Calu3 (cell line): ENCODE data around the gene LRP10. TPM values are rescaled to one million over a fixed set of nuclear protein-coding genes. Genes with fewer than 3 reads are reported as not detected.

Source experiments
- BruUV-seq: library from RNA; stranded (reverse); fragments of 400-500 nt; replicated peaks from 2 replicates; lab custom pipeline; 2021; lab: Mats Ljungman, UMichigan
- CTCF ChIA-PET: fragments of 300-600 bp; sonication (Branson Sonifier 250); formaldehyde crosslinking; loops from one replicate; lab custom pipeline; 2022; ENCODE audit warnings: antibody characterized with exemption; lab: Charles Lee
- DNase-seq: peaks from one replicate; pipeline ENCODE4 v3.0.0; 2022
- H3K27ac Mint-ChIP-seq: one replicate; pipeline ENCODE4 v1.8.0; 2022; ENCODE audit warnings: mixed read lengths; ENCODE audit not compliant: unreplicated experiment
- H3K27me3 Mint-ChIP-seq: one replicate; pipeline ENCODE4 v1.8.0; 2022; ENCODE audit warnings: mixed read lengths; ENCODE audit not compliant: unreplicated experiment
- H3K36me3 Mint-ChIP-seq: one replicate; pipeline ENCODE4 v1.8.0; 2022; ENCODE audit warnings: mild to moderate bottlenecking, moderate library complexity, mixed read lengths; ENCODE audit not compliant: insufficient read depth, unreplicated experiment
- H3K4me1 Mint-ChIP-seq: one replicate; pipeline ENCODE4 v1.8.0; 2022; ENCODE audit warnings: mild to moderate bottlenecking, low read depth, mixed read lengths; ENCODE audit not compliant: unreplicated experiment
- H3K4me3 Mint-ChIP-seq: one replicate; pipeline ENCODE4 v1.8.0; 2022; ENCODE audit warnings: mild to moderate bottlenecking, low read depth, moderate library complexity, mixed read lengths; ENCODE audit not compliant: unreplicated experiment
- H3K9me3 Mint-ChIP-seq: one replicate; pipeline ENCODE4 v1.8.0; 2022; ENCODE audit warnings: low read depth, mixed read lengths; ENCODE audit not compliant: unreplicated experiment
- CTCF ChIP-seq: fragments of 200-600 bp; IDR thresholded peaks from one replicate; pipeline ENCODE4 v1.8.0; 2022; ENCODE audit warnings: antibody characterized with exemption; ENCODE audit not compliant: unreplicated experiment
- intact Hi-C: fragments of 100-400 bp; cut with micrococcal nuclease; formaldehyde crosslinking; loops from one replicate; pipeline ENCODE4 v1.10.0; 2022; ENCODE audit not compliant: unreplicated experiment
- total RNA-seq: library from RNA; stranded (reverse); gene quantifications from 2 replicates; pipeline ENCODE4 v1.2.3, GENCODE V29; 2022

Gene LRP10
- total RNA-seq, 1 experiment from 2014 or later: 112 TPM

DNA sequence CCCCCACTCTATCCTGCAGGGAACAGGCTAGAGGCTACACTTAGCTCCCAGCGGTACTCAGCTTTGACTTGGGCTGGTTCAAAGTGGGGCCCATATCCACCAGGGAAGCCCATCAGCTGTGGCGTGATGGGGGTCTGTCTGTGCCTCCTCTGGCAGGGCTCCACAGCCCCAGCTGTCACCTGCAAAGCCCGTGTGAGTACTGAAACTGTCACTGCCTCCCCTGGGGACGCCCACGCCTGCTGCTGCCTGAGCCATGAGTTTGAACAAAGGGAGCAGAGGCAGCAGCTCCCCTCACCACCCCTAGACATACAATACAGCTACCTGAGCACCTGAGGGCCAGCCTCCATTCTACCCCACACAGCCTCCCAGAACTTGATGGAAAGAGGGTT is 16.4 kb downstream of the LRP10 start:
- peaks cover 24% of the 10 kb centered on the region for H3K4me1 Mint-ChIP-seq
- no peak for TF ChIP-seq CTCF
- intact Hi-C loops: no loop called here
- H3K27ac Mint-ChIP-seq: peak overlapping the region; percentile 80
- H3K4me3 Mint-ChIP-seq: peak overlapping the region; percentile 84
- no peak for DNase-seq
- H3K27me3 Mint-ChIP-seq: no peaks in the 10 kb centered on the region
- peaks cover 28% of the 10 kb centered on the region for H3K36me3 Mint-ChIP-seq
- no peaks in the 10 kb centered on the region for H3K9me3 Mint-ChIP-seq
- BruUV-seq: no TSS peak
- CTCF ChIA-PET: interaction anchor here (0.8 to 1.2 kb wide), 2 partner anchors 17 to 62 kb away, joined by 3 to 6 read pairs; no protein-coding TSS in a partner anchor

GRCh38 chr14:22888662-22889061 is 17.1 kb downstream of the LRP10 start:
- no TSS peak for BruUV-seq
- CTCF ChIA-PET: interaction anchor here (0.7 to 1.2 kb wide), 5 partner anchors 18 to 328 kb away, joined by 3 to 6 read pairs (median 4); no protein-coding TSS in a partner anchor
- Mint-ChIP-seq H3K9me3 (no peaks in the 10 kb centered on the region), H3K36me3 (peaks cover 21% of the 10 kb centered on the region), H3K4me3 (peak overlapping the region; percentile 84), H3K4me1 (peaks cover 17% of the 10 kb centered on the region), H3K27me3 (no peaks in the 10 kb centered on the region), H3K27ac (no peak overlapping the region)
- no peak for TF ChIP-seq CTCF
- DNase-seq: no peak
- intact Hi-C loops: no loop called here

GRCh38 chr14:22890416-22890815 is 18.9 kb downstream of the LRP10 start:
- Mint-ChIP-seq H3K4me1 (peaks cover 10% of the 10 kb centered on the region), H3K27ac (no peak overlapping the region), H3K9me3 (no peaks in the 10 kb centered on the region), H3K27me3 (no peaks in the 10 kb centered on the region), H3K36me3 (peaks cover 16% of the 10 kb centered on the region), H3K4me3 (no peak overlapping the region)
- intact Hi-C loops: no loop called here
- TF ChIP-seq CTCF: no peak
- no peak for DNase-seq
- CTCF ChIA-PET: no interaction called here
- no TSS peak for BruUV-seq

- H3K9me3 Mint-ChIP-seq: no peaks in the 10 kb centered on the region
- BruUV-seq: no TSS peak
- no peak for TF ChIP-seq CTCF
- no peaks in the 10 kb centered on the region for H3K27me3 Mint-ChIP-seq
- intact Hi-C loops: no loop called here
- H3K36me3 Mint-ChIP-seq: peaks cover 2% of the 10 kb centered on the region
- H3K4me3 Mint-ChIP-seq: no peak overlapping the region
- no peak for DNase-seq
- CTCF ChIA-PET: interaction anchor here (0.6 kb wide), 1 partner anchor 19 kb away, joined by 3 read pairs; no protein-coding TSS in a partner anchor
- H3K4me1 Mint-ChIP-seq: peaks cover 10% of the 10 kb centered on the region
- no peak overlapping the region for H3K27ac Mint-ChIP-seq
These were observed 20.9 kb downstream of the LRP10 start for GRCh38 chr14:22892488-22892887.
